Endothelial cell (in vitro differentiated cells): ENCODE results near the gene CHST11. TPM values are rescaled to one million over a fixed set of nuclear protein-coding genes. Genes with fewer than 3 reads are reported as not detected.

Source experiments
- DNase-seq: peaks from one replicate; pipeline ENCODE4 v3.0.0; 2021; ENCODE audit warnings: low spot score
- H3K27ac Mint-ChIP-seq: one replicate; pipeline ENCODE4 v1.8.0; 2021; ENCODE audit warnings: mixed read lengths, inconsistent platforms; ENCODE audit not compliant: unreplicated experiment
- H3K27me3 Mint-ChIP-seq: one replicate; pipeline ENCODE4 v1.8.0; 2021; ENCODE audit warnings: mild to moderate bottlenecking, moderate library complexity, mixed read lengths, inconsistent platforms; ENCODE audit not compliant: unreplicated experiment
- H3K36me3 Mint-ChIP-seq: one replicate; pipeline ENCODE4 v1.8.0; 2021; ENCODE audit warnings: mild to moderate bottlenecking, low read depth, mixed read lengths, inconsistent platforms; ENCODE audit not compliant: unreplicated experiment
- H3K4me1 Mint-ChIP-seq: one replicate; pipeline ENCODE4 v1.8.0; 2021; ENCODE audit warnings: mild to moderate bottlenecking, mixed read lengths, inconsistent platforms; ENCODE audit not compliant: unreplicated experiment
- H3K4me3 Mint-ChIP-seq: one replicate; pipeline ENCODE4 v1.8.0; 2021; ENCODE audit warnings: mild to moderate bottlenecking, mixed read lengths, inconsistent platforms; ENCODE audit not compliant: unreplicated experiment
- H3K9me3 Mint-ChIP-seq: one replicate; pipeline ENCODE4 v1.8.0; 2021; ENCODE audit warnings: mixed read lengths, inconsistent platforms; ENCODE audit not compliant: unreplicated experiment
- CTCF ChIP-seq: fragments of 200-600 bp; sonication (generic); IDR thresholded peaks from one replicate; pipeline ENCODE4 v1.5.0; 2021; ENCODE audit warnings: antibody characterized with exemption; ENCODE audit not compliant: unreplicated experiment
- total RNA-seq: library from RNA; stranded (reverse); fragmentation: NEBNext Ultra II Directional; extraction: Animal tissue kit (Norgen Biotek cat#: 25700); gene quantifications from one replicate; pipeline ENCODE4 v1.2.1, GENCODE V29; 2021; ENCODE audit not compliant: unreplicated experiment

CHST11 gene
- total RNA-seq, 1 donor from 2014 or later: 11.8 TPM

GRCh38 chr12:104721936-104722335 lies 265.2 kb downstream of the CHST11 start:
- TF ChIP-seq CTCF: no peak
- Mint-ChIP-seq H3K27ac (no peak overlapping the region), H3K4me1 (peaks cover 23% of the 10 kb centered on the region), H3K27me3 (peaks cover 7% of the 10 kb centered on the region), H3K9me3 (no peaks in the 10 kb centered on the region), H3K4me3 (no peak overlapping the region), H3K36me3 (no peaks in the 10 kb centered on the region)
- DNase-seq: no peak

GRCh38 chr12:104722601-104723534 lies 266.1 kb downstream of the CHST11 start:
- no peak for TF ChIP-seq CTCF
- DNase-seq: no peak
- H3K4me1 Mint-ChIP-seq: peaks cover 26% of the 10 kb centered on the region
- H3K4me3 Mint-ChIP-seq: no peak overlapping the region
- no peaks in the 10 kb centered on the region for H3K9me3 Mint-ChIP-seq
- peak overlapping the region; percentile 18 for H3K27ac Mint-ChIP-seq
- H3K36me3 Mint-ChIP-seq: no peaks in the 10 kb centered on the region
- H3K27me3 Mint-ChIP-seq: peaks cover 7% of the 10 kb centered on the region

- H3K4me3 Mint-ChIP-seq: no peak overlapping the region
Observed at GRCh38 chr12:104723895-104724294, 267.1 kb downstream of the CHST11 start.

GRCh38 chr12:104724992-104725585 lies 268.3 kb downstream of the CHST11 start:
- peaks cover 36% of the 10 kb centered on the region for H3K4me1 Mint-ChIP-seq
- TF ChIP-seq CTCF: no peak
- no peak overlapping the region for H3K4me3 Mint-ChIP-seq
- no peak for DNase-seq
- no peaks in the 10 kb centered on the region for H3K36me3 Mint-ChIP-seq
- peaks cover 10% of the 10 kb centered on the region for H3K27me3 Mint-ChIP-seq
- H3K9me3 Mint-ChIP-seq: no peaks in the 10 kb centered on the region
- no peak overlapping the region for H3K27ac Mint-ChIP-seq

More at GRCh38 chr12:104723895-104724294, 267.1 kb downstream of the CHST11 start:
- Mint-ChIP-seq H3K9me3 (no peaks in the 10 kb centered on the region), H3K27ac (no peak overlapping the region), H3K4me1 (peaks cover 29% of the 10 kb centered on the region), H3K27me3 (peaks cover 7% of the 10 kb centered on the region), H3K36me3 (no peaks in the 10 kb centered on the region)
- TF ChIP-seq CTCF: no peak
- no peak for DNase-seq

- no peak for DNase-seq
- no peak for TF ChIP-seq CTCF
- H3K4me1 Mint-ChIP-seq: peaks cover 32% of the 10 kb centered on the region
- no peak overlapping the region for H3K27ac Mint-ChIP-seq
- H3K4me3 Mint-ChIP-seq: no peak overlapping the region
- no peaks in the 10 kb centered on the region for H3K9me3 Mint-ChIP-seq
- peaks cover 10% of the 10 kb centered on the region for H3K27me3 Mint-ChIP-seq
- H3K36me3 Mint-ChIP-seq: no peaks in the 10 kb centered on the region
Observed at GRCh38 chr12:104725610-104726009, 268.9 kb downstream of the CHST11 start.
